Omental fat pad (tissue), 4 donors: ENCODE results near the gene DMRTA2. TPM values are rescaled to one million over a fixed set of nuclear protein-coding genes. Genes with fewer than 3 reads are reported as not detected.

Source experiments
- ATAC-seq: fragments of 150-250 bp; one replicate; pipeline ENCODE4 v1.9.1; 2016; ENCODE audit warnings: mild to moderate bottlenecking, moderate library complexity; ENCODE audit not compliant: low FRiP score
- DNase-seq: peaks from one replicate; pipeline ENCODE4 v3.0.0-alpha.2; 2019; ENCODE audit warnings: low spot score
- total RNA-seq, 4 donors: library from RNA; depleted of rRNA; stranded (reverse); fragments of >200 nt; gene quantifications; one replicate each; pipeline ENCODE4 v1.1.0, GENCODE V29; 2016
- TF ChIP-seq, protein P1 (sequence below), 3 donors: fragments of 450-650 bp; IDR thresholded peaks; one replicate each; pipeline ENCODE4 v1.5.1; 2016 to 2017; ENCODE audit warnings: antibody characterized with exemption in 3 of 3, mild to moderate bottlenecking in 3 of 3, moderate library complexity in 2 of 3

DMRTA2 gene
- total RNA-seq, 4 donors from 2014 or later, result not detected

DNA sequence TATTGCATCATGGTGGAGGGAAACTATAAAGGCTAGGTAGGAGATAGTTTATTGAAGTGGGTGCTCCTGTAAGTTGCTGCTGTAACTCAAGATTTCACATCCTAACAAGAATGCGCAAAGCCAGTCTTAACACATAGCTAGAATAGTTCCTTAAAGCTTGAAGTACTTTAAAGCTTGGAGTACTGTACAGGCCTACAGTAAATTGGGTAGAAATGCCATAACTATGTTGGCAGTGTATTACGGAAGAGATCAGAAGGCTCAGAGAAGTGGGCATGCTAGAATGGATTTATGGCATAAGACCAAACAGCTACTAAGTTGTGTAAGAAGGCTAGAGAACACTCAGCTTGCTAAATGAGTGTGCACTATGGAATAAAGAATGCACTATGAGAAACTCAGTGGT lies 44.5 kb downstream of the DMRTA2 start:
- DNase-seq (no peak), ATAC-seq (no peak)
- TF ChIP-seq, protein P1, sequence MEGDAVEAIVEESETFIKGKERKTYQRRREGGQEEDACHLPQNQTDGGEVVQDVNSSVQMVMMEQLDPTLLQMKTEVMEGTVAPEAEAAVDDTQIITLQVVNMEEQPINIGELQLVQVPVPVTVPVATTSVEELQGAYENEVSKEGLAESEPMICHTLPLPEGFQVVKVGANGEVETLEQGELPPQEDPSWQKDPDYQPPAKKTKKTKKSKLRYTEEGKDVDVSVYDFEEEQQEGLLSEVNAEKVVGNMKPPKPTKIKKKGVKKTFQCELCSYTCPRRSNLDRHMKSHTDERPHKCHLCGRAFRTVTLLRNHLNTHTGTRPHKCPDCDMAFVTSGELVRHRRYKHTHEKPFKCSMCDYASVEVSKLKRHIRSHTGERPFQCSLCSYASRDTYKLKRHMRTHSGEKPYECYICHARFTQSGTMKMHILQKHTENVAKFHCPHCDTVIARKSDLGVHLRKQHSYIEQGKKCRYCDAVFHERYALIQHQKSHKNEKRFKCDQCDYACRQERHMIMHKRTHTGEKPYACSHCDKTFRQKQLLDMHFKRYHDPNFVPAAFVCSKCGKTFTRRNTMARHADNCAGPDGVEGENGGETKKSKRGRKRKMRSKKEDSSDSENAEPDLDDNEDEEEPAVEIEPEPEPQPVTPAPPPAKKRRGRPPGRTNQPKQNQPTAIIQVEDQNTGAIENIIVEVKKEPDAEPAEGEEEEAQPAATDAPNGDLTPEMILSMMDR (IDR thresholded peaks at IDR 0.05), result no peak

DNA sequence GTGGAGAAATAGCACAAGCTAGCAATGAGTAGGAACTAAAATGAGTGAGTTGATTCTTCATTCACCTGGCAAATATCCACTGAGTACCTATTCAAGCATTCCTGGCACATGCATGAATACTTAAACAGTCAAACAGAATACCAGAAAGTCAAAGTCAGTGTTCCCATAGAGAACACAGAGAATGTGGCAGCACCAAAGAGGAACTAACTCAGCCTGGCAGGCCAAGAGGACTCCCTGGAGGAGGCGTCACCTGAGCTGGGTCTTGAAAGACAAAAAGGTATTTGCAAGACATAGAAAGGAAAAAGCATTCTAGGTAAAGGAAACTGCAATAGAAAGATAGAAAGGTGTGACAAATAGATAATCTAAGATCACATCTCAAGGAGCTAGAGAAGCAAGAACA lies 49.7 kb downstream of the DMRTA2 start:
- DNase-seq (no peak), ATAC-seq (no peak)
- TF ChIP-seq, protein P1 (IDR thresholded peaks at IDR 0.05), result no peak

DNA sequence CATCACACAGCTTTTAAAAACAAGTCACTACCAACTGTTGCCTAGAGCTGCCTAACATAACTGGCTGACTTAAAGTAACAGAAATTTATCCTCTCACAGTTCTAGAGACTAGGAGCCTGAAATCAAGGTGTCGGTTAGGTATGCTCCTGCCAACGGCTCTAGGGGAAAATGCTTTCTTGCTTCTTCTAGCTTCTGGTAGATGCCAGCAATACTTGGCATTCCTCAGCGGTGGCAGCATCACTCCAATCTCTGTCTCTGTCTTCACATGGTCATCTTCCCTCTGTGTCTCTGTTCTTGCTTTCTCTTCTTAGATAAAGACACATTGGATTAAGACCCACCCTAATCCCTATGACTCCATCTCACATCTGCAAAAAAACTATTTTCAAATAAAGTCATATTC lies 51.5 kb downstream of the DMRTA2 start:
- DNase-seq (no peak), ATAC-seq (no peak)
- TF ChIP-seq, protein P1 (IDR thresholded peaks at IDR 0.05), result no peak

DNA sequence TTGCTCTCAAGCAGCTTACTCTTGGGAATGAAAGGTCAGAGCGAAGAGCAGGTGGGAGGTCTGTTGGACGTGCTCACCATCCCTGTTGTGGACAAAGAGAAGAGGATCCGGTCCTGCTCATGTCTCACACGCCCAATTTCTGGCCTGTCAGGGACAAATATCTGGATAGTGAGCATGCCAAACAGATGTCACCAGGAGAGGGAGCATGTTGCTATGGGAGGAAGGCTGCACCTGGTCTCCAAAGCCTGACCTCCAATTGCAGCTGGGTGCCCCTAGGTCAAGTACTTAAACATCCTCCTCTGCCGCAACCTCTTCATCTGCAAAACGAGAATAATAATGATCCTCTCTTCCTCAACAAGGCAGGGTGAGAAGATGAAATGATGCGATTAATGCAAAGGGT lies 53.4 kb downstream of the DMRTA2 start:
- TF ChIP-seq, protein P1 (IDR thresholded peaks at IDR 0.05), result no peak
- ATAC-seq, result no peak
- no peak for DNase-seq

DNA sequence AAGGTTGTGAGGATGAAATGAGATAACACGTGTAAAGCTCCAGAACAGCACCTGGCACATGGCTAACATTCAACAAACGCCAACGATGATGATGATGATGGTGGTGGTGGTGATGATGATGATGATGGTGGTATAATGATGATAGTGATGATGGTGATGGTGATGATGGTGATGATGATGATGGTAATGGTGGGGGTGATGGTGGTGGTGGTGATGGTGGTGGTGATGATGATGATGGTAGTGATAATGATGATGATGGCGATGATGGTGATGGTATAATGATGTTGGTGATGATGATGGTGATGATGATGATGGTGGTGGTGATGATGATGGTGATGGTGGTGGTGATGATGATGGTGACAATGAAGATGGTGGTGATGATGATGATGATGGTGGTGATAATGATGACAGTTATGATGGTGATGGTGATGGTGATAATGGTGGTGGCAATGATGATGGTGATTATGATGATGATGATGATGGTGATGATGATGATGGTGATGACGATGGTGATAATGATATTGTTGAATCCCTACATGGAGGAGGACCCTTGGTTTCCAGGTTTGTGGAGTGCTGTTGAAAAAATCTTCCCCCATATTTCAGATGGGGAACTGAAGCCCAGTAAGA lies 54.1 kb downstream of the DMRTA2 start:
- no peak for DNase-seq
- ATAC-seq, result no peak
- TF ChIP-seq, protein P1 (IDR thresholded peaks at IDR 0.05), result no peak

DNA sequence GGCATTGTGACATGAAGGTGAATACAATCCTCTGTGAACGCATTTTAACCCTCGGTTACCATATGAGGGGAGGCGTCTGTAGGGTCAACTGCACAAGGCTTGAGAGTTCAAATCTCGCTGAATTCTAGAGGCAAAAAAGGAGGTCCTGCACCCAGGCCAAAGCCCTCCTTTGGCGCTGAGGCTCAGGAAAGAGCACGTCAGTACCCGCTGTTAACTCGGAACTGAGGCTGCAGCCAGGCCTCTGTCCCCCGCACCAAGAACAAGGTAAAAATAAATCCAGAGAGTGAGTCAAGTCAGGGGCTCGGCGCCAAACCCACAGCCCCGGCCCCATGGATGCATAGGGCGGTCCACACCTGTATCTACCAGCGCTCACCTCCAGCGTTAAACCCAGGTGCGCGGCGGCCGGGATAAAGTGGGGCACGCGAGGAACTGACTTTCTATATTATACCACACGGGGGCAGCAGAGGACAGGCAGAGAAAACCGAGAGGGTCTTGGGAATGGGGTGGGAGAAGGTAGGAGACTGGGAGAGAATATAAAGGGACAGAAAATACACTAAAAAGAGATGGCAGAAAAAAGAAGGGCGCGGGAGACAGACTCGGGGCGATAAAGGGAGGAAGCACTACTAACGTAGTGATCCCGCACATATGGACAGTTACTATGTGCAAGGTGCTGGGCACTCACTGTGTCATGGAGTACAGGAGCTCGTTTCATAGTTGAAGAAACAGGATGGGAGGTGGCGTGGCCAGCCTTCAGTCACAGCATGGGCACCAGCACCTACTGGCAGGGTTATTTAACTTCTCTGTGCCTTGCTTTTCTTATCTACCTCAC lies 54.9 kb downstream of the DMRTA2 start:
- no peak for ATAC-seq

More for the DNA sequence above, 54.9 kb downstream of the DMRTA2 start:
- TF ChIP-seq, protein P1 (IDR thresholded peaks at IDR 0.05), result peak in 1 of 3 donors; percentile 1
- DNase-seq, result no peak
